ENCODE measurements around the gene CKAP2L.

DNA sequence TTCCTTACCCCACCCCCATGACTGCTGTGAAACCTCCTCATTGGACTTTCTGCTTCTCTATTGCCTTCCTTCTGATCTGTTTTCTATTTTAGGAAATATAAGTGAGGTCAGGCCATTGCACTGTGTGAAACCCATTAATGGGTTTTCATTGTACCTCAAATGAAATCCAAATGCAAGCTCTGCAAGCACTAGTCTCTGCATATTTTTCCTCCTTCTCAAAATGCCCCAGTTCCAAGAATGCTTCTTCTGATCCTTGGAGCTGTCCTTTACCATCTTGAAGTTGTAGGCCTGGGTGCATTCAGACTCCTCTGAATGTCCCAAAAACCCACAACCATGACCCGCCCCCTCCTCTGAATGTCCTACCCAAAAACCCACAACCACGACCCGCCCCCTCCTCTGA lies 11.7 kb upstream of the CKAP2L start:
- no peak for TF ChIP-seq GABPA (IDR thresholded peaks at IDR 0.05; ENCODE audit: low read depth)
- no peak for TF ChIP-seq MYC (IDR thresholded peaks at IDR 0.05; ENCODE audit: insufficient read depth, insufficient read length, insufficient replicate concordance, low read length, severe bottlenecking)
- TF ChIP-seq, protein P1, sequence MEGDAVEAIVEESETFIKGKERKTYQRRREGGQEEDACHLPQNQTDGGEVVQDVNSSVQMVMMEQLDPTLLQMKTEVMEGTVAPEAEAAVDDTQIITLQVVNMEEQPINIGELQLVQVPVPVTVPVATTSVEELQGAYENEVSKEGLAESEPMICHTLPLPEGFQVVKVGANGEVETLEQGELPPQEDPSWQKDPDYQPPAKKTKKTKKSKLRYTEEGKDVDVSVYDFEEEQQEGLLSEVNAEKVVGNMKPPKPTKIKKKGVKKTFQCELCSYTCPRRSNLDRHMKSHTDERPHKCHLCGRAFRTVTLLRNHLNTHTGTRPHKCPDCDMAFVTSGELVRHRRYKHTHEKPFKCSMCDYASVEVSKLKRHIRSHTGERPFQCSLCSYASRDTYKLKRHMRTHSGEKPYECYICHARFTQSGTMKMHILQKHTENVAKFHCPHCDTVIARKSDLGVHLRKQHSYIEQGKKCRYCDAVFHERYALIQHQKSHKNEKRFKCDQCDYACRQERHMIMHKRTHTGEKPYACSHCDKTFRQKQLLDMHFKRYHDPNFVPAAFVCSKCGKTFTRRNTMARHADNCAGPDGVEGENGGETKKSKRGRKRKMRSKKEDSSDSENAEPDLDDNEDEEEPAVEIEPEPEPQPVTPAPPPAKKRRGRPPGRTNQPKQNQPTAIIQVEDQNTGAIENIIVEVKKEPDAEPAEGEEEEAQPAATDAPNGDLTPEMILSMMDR (IDR thresholded peaks at IDR 0.05 in 2 of 3, conservative IDR thresholded peaks at IDR 0.05 in 1 of 3; ENCODE audit: control insufficient read depth in 2 of 3, extremely low read depth in 1 of 3, insufficient read depth in 1 of 3, low read depth in 3 of 3, low read length in 3 of 3): no peak
- no peak for TF ChIP-seq NFIC (IDR thresholded peaks at IDR 0.05; ENCODE audit: low read depth, low read length)
- TF ChIP-seq POLR2AphosphoS5 (IDR thresholded peaks at IDR 0.05; ENCODE audit: low read length): no peak
- TF ChIP-seq BACH1 (IDR thresholded peaks at IDR 0.05; ENCODE audit: borderline replicate concordance): no peak
- TF ChIP-seq, protein P2, sequence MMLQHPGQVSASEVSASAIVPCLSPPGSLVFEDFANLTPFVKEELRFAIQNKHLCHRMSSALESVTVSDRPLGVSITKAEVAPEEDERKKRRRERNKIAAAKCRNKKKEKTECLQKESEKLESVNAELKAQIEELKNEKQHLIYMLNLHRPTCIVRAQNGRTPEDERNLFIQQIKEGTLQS (IDR thresholded peaks at IDR 0.05; ENCODE audit: borderline replicate concordance, extremely low read depth, low read depth, low read length): no peak
- TF ChIP-seq YY1 (IDR thresholded peaks at IDR 0.05; ENCODE audit: low read depth, low read length): no peak
- TF ChIP-seq, protein P3, sequence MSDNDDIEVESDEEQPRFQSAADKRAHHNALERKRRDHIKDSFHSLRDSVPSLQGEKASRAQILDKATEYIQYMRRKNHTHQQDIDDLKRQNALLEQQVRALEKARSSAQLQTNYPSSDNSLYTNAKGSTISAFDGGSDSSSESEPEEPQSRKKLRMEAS (IDR thresholded peaks at IDR 0.05; ENCODE audit: low read depth, low read length): no peak
- TF ChIP-seq MYB (IDR thresholded peaks at IDR 0.05; ENCODE audit: borderline replicate concordance, low read depth, low read length): no peak
- no peak for TF ChIP-seq SREBF2 (IDR thresholded peaks at IDR 0.05; ENCODE audit: low read length)
- TF ChIP-seq ZNF274 (IDR thresholded peaks at IDR 0.05; ENCODE audit: insufficient read depth, insufficient read length): no peak
- TF ChIP-seq, protein P4, sequence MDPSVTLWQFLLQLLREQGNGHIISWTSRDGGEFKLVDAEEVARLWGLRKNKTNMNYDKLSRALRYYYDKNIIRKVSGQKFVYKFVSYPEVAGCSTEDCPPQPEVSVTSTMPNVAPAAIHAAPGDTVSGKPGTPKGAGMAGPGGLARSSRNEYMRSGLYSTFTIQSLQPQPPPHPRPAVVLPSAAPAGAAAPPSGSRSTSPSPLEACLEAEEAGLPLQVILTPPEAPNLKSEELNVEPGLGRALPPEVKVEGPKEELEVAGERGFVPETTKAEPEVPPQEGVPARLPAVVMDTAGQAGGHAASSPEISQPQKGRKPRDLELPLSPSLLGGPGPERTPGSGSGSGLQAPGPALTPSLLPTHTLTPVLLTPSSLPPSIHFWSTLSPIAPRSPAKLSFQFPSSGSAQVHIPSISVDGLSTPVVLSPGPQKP (IDR thresholded peaks at IDR 0.05; ENCODE audit: low read depth, low read length): no peak
- TF ChIP-seq NFYA (IDR thresholded peaks at IDR 0.05; ENCODE audit: borderline replicate concordance, low read depth, low read length): no peak
